Thoracic aorta (tissue), 2 donors: ENCODE data around the gene POFUT2. TPM values are rescaled to one million over a fixed set of nuclear protein-coding genes. Genes with fewer than 3 reads are reported as not detected.
"Not testable (repeated sequence)": the region's sequence is repeated elsewhere in the genome, so short reads cannot be mapped to it uniquely, and the experiment has no call there.

Experiments
- ATAC-seq: fragments of 150-250 bp; one replicate; pipeline ENCODE4 v1.8.0; 2017; ENCODE audit warnings: low read depth; ENCODE audit not compliant: insufficient number of reproducible peaks, low FRiP score
- DNase-seq: peaks from one replicate; pipeline ENCODE4 v3.0.0-alpha.2; 2020; ENCODE audit warnings: low spot score
- H3K27ac ChIP-seq, 2 donors: fragments of 200-600 bp; sonication (generic); 1 replicate in 1 of 2; 2 replicates in 1 of 2; pipeline ENCODE4 v1.5.1; 2016; ENCODE audit warnings: mild to moderate bottlenecking in 2 of 2, moderate library complexity in 2 of 2
- H3K27me3 ChIP-seq: fragments of 200-600 bp; sonication (generic); replicated peaks from 2 replicates; pipeline ENCODE4 v1.6.0; 2016; ENCODE audit warnings: mild to moderate bottlenecking; ENCODE audit not compliant: insufficient read depth
- H3K36me3 ChIP-seq: fragments of 200-600 bp; sonication (generic); one replicate; pipeline ENCODE4 v1.5.1; 2016
- H3K4me1 ChIP-seq, 2 donors: fragments of 200-600 bp; sonication (generic); 1 replicate in 1 of 2; 2 replicates in 1 of 2; pipeline versions ENCODE4 v1.5.1 to v1.6.0; 2016; ENCODE audit warnings: low read depth in 2 of 2, mild to moderate bottlenecking in 1 of 2; ENCODE audit not compliant: control insufficient read depth in 1 of 2
- H3K4me3 ChIP-seq: fragments of 200-600 bp; sonication (generic); 2 replicates; pipeline ENCODE4 v1.5.1; 2016; ENCODE audit warnings: mild to moderate bottlenecking
- H3K9me3 ChIP-seq: fragments of 200-600 bp; sonication (generic); 2 replicates; pipeline ENCODE4 v1.5.1; 2016
- CTCF ChIP-seq: fragments of 200-600 bp; sonication (generic); IDR thresholded peaks from one replicate; pipeline ENCODE4 v1.5.1; 2019; ENCODE audit warnings: antibody characterized with exemption
- total RNA-seq, 2 donors: library from RNA; depleted of rRNA; stranded (reverse); fragments of >200 nt; gene quantifications; one replicate each; pipeline versions ENCODE4 v1.1.0 to v1.2.3, GENCODE V29; 2016

POFUT2 gene
- total RNA-seq, 2 donors from 2014 or later, result 70.8 to 87.3 TPM

DNA sequence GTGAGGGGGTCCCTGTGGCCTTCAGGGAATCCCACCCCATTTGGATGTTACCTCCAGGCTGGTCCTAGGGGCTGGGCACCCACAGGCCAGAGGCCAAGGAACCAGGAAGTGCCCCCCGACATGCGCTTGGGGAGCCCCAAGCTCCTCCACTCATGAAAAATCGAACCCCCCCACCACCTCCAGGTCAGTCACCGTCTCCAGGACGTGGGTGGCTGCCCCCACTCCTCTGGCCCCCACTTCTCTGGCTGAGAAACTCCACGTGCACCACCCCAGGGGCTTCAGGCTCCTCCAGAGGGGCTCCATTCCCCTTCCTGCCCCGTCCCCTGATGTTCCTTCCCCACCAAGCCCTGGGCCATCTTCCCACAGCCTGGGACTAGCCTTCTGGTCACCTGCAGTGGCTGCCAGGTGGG lies 30.5 kb upstream of the POFUT2 start:
- Histone ChIP-seq H3K9me3 (no peaks in the 10 kb centered on the region), H3K4me1 (peaks cover 30 to 64% of the 10 kb centered on the region in 2 donors), H3K27ac (peak overlapping the region; percentile 98 to 99), H3K36me3 (no peaks in the 10 kb centered on the region), H3K27me3 (no peaks in the 10 kb centered on the region), H3K4me3 (no peak overlapping the region)
- ATAC-seq (no peak), DNase-seq (no peak)
- TF ChIP-seq CTCF, result no peak

GRCh38 chr21:45317398-45318145 lies 29.9 kb upstream of the POFUT2 start:
- H3K36me3 ChIP-seq, result no peaks in the 10 kb centered on the region
- H3K9me3 ChIP-seq, result no peaks in the 10 kb centered on the region
- H3K4me3 ChIP-seq, result no peak overlapping the region
- peak; percentile 10 for ATAC-seq
- H3K27me3 ChIP-seq, result no peaks in the 10 kb centered on the region
- DNase-seq, result no peak
- H3K4me1 ChIP-seq, result peaks cover 26 to 58% of the 10 kb centered on the region in 2 donors
- no peak for TF ChIP-seq CTCF
- H3K27ac ChIP-seq, result peak overlapping the region; percentile 98 to 99

- H3K4me1 ChIP-seq, result peaks cover 23 to 51% of the 10 kb centered on the region in 2 donors
- H3K36me3 ChIP-seq, result no peaks in the 10 kb centered on the region
- no peak for DNase-seq
- H3K27me3 ChIP-seq, result no peaks in the 10 kb centered on the region
- no peak overlapping the region for H3K4me3 ChIP-seq
- H3K9me3 ChIP-seq, result no peaks in the 10 kb centered on the region
- TF ChIP-seq CTCF, result no peak
- ATAC-seq, result no peak
- peak overlapping the region; percentile 98 to 99 for H3K27ac ChIP-seq
Measured at GRCh38 chr21:45316871-45317397, 29.2 kb upstream of the POFUT2 start.

- not testable (repeated sequence) for H3K4me3 ChIP-seq, ATAC-seq, H3K27ac ChIP-seq, H3K9me3 ChIP-seq, H3K27me3 ChIP-seq, H3K36me3 ChIP-seq, DNase-seq
- H3K4me1 ChIP-seq, result peaks cover 18 to 41% of the 10 kb centered on the region in 2 donors
Measured at GRCh38 chr21:45315676-45316470, 28.2 kb upstream of the POFUT2 start.

- Histone ChIP-seq H3K27ac (no peak overlapping the region), H3K36me3 (no peaks in the 10 kb centered on the region), H3K4me1 (peaks cover 11 to 33% of the 10 kb centered on the region in 2 donors), H3K4me3 (no peak overlapping the region), H3K9me3 (no peaks in the 10 kb centered on the region), H3K27me3 (no peaks in the 10 kb centered on the region)
- ATAC-seq, result no peak
- TF ChIP-seq CTCF, result no peak
- DNase-seq, result no peak
Measured at GRCh38 chr21:45313682-45314081, 26.0 kb upstream of the POFUT2 start.
